GM12878 (cell line): ENCODE data around the gene TOR2A. TPM values are rescaled to one million over a fixed set of nuclear protein-coding genes. Genes with fewer than 3 reads are reported as not detected.

Experiments used
- BCL11A ChIP-seq: IDR thresholded peaks from 2 replicates; pipeline ENCODE4 v1.6.1; 2011; ENCODE audit warnings: low read depth, low read length
- E2F4 ChIP-seq: IDR thresholded peaks from 2 replicates; pipeline ENCODE4 v1.6.1; 2012; ENCODE audit warnings: low read depth, low read length, improper control_type of control experiment
- EP300 ChIP-seq, 2 experiments: fragments of 150-350 bp in 1 of 2; IDR thresholded peaks; 2 replicates each; pipeline ENCODE4 v1.6.1; 2011 to 2012; ENCODE audit warnings: low read depth in 2 of 2, low read length in 2 of 2, borderline replicate concordance in 1 of 2, improper control_type of control experiment in 1 of 2, inconsistent platforms in 1 of 2; ENCODE audit not compliant: control insufficient read depth in 1 of 2
- ESRRA ChIP-seq: IDR thresholded peaks from 2 replicates; pipeline ENCODE4 v1.6.1; 2012; ENCODE audit warnings: mild to moderate bottlenecking, low read length, improper control_type of control experiment
- FOS ChIP-seq: IDR thresholded peaks from 3 replicates; pipeline ENCODE4 v1.6.1; 2011; ENCODE audit warnings: borderline replicate concordance; ENCODE audit not compliant: insufficient read length; ENCODE audit errors: extremely low read depth
- IRF5 ChIP-seq: fragments of 450-650 bp; IDR thresholded peaks from 2 replicates; pipeline ENCODE4 v1.6.1; 2017; ENCODE audit warnings: borderline replicate concordance
- JUND ChIP-seq: IDR thresholded peaks from 2 replicates; pipeline ENCODE4 v1.6.1; 2012; ENCODE audit warnings: low read depth, mild to moderate bottlenecking, low read length, improper control_type of control experiment, moderate library complexity
- MEF2A ChIP-seq: IDR thresholded peaks from 2 replicates; pipeline ENCODE4 v1.6.1; 2011; ENCODE audit warnings: low read depth, mild to moderate bottlenecking, low read length, moderate library complexity; ENCODE audit not compliant: insufficient read depth
- MEF2B ChIP-seq: fragments of 450-650 bp; IDR thresholded peaks from 2 replicates; pipeline ENCODE4 v1.6.1; 2018; ENCODE audit warnings: mild to moderate bottlenecking, moderate library complexity; ENCODE audit not compliant: partially characterized antibody, poor library complexity, severe bottlenecking
- MTA3 ChIP-seq: IDR thresholded peaks from 2 replicates; pipeline ENCODE4 v1.6.1; 2012; ENCODE audit warnings: low read length, inconsistent platforms, borderline replicate concordance
- MYC ChIP-seq: IDR thresholded peaks from 2 replicates; pipeline ENCODE4 v1.6.1; 2011; ENCODE audit warnings: mild to moderate bottlenecking, low read length, moderate library complexity, inconsistent platforms; ENCODE audit not compliant: insufficient read depth, insufficient replicate concordance, insufficient read length, severe bottlenecking
- NFYA ChIP-seq: IDR thresholded peaks from 2 replicates; pipeline ENCODE4 v1.6.1; 2011; ENCODE audit warnings: low read depth, mild to moderate bottlenecking, low read length, improper control_type of control experiment, borderline replicate concordance
- PBX3 ChIP-seq: IDR thresholded peaks from 2 replicates; pipeline ENCODE4 v1.6.1; 2011; ENCODE audit warnings: mild to moderate bottlenecking, low read depth, low read length, moderate library complexity; ENCODE audit not compliant: insufficient replicate concordance
- RBBP5 ChIP-seq: fragments of 200-600 bp; sonication (generic); conservative IDR thresholded peaks from 2 replicates; pipeline ENCODE4 v1.6.1; 2016
- RELA ChIP-seq: fragments of 450-650 bp; IDR thresholded peaks from 2 replicates; pipeline ENCODE4 v1.8.0; 2014; ENCODE audit warnings: borderline replicate concordance; ENCODE audit not compliant: partially characterized antibody
- STAT3 ChIP-seq: IDR thresholded peaks from 2 replicates; pipeline ENCODE4 v1.6.1; 2011; ENCODE audit warnings: low read depth, low read length, improper control_type of control experiment
- ZBED1 ChIP-seq: IDR thresholded peaks from 2 replicates; pipeline ENCODE4 v1.6.1; 2016; ENCODE audit warnings: borderline replicate concordance
- ZBTB33 ChIP-seq: fragments of 450-650 bp; IDR thresholded peaks from 2 replicates; pipeline ENCODE4 v1.6.1; 2017; ENCODE audit warnings: mild to moderate bottlenecking
- ZBTB4 ChIP-seq: fragments of 450-650 bp; formaldehyde crosslinking; IDR thresholded peaks from 2 replicates; pipeline ENCODE4 v1.4.0; 2022; ENCODE audit warnings: mild to moderate bottlenecking, moderate library complexity
- polyA plus RNA-seq, 11 experiments: library from polyadenylated mRNA; depleted of rRNA in 4 of 11; unstranded in 6 of 11; stranded (reverse) in 5 of 11; fragments of >200 nt; fragmentation: Nextera tagmentation in 4 of 11; fragmentation: Illumina TruSeq in 1 of 11; extraction: Ambion mirVana in 4 of 11; extraction: Trizol in 1 of 11; gene quantifications; 1 replicate in 1 of 11; 2 replicates in 10 of 11; pipeline versions ENCODE4 v1.2.1 to v1.2.3, GENCODE V29; 2011 to 2016; ENCODE audit warnings: inconsistent platforms in 2 of 11, missing spikeins in 2 of 11, low read depth in 1 of 11
- total RNA-seq, 4 experiments: library from RNA; depleted of rRNA in 3 of 4; stranded (reverse); fragments of >200 nt in 3 of 4; fragmentation: Illumina TruSeq in 1 of 4; extraction: Trizol in 1 of 4; gene quantifications; 2 replicates each; pipeline versions ENCODE4 v1.2.1 to v1.2.3, GENCODE V29; 2013 to 2021

TOR2A gene
- total and polyA plus RNA-seq, 10 of the 15 experiments (the other 5 are each of a cell fraction or from before 2014, with no cell fraction given), result 0.52 to 23.7 (median 8.5) TPM

GRCh38 chr9:127783111-127784008 lies 48.3 kb upstream of the TOR2A start (continued):
- TF ChIP-seq ZBTB4 (CRISPR knock-in tag), result no peak
- TF ChIP-seq MEF2A, result no peak
- TF ChIP-seq IRF5, result no peak
- TF ChIP-seq EP300 (IDR thresholded peaks at IDR 0.05; ENCODE audit: borderline replicate concordance in 1 of 2, control insufficient read depth in 1 of 2, low read depth in 2 of 2, low read length in 2 of 2), result no peak
- no peak for TF ChIP-seq ESRRA
- no peak for TF ChIP-seq FOS
- TF ChIP-seq E2F4, result no peak
- no peak for TF ChIP-seq ZBED1
- no peak for TF ChIP-seq BCL11A
- no peak for TF ChIP-seq NFYA
- no peak for TF ChIP-seq PBX3
- TF ChIP-seq JUND, result no peak
- TF ChIP-seq MYC, result no peak
- no peak for TF ChIP-seq MTA3
- TF ChIP-seq STAT3, result no peak
- TF ChIP-seq RELA, result no peak
- peak; percentile 58 for TF ChIP-seq MEF2B
- no peak for TF ChIP-seq RBBP5
- TF ChIP-seq ZBTB33, result no peak
